DMS114 treated with DMSO at 0.1 percent for 48 hours (cell line): ENCODE results near the gene GPC6.

ENCODE experiments used
- DNase-seq: peaks from one replicate; lab custom pipeline; 2025; ENCODE audit not compliant: unreplicated experiment; lab: John Stamatoyannopoulos, UW

The GPC6 gene

GRCh38 chr13:93882086-93882651, 655.6 kb downstream of the GPC6 start:
- no peak for DNase-seq

- DNase-seq = no peak
Observed at GRCh38 chr13:93889430-93889951, 662.9 kb downstream of the GPC6 start.

DNA sequence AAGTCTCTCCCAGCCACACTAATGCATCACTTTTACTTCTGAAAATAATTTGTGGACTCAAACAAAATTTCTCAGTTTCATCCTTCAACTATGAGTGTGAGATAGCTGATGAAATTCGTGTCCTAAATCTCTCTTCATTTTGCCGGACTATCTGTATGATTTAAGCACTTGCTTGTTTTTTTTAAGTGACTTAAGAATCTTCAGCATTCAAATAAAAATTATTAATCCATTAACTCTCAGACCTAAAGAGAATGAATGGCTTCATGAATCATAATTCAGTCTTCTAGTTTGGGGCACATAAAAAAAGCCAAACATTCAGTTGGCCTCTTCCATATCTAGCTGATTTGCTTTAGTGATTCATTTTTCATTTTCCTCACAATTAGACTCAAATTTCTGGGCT, 673.4 kb downstream of the GPC6 start:
- no peak for DNase-seq

DNA sequence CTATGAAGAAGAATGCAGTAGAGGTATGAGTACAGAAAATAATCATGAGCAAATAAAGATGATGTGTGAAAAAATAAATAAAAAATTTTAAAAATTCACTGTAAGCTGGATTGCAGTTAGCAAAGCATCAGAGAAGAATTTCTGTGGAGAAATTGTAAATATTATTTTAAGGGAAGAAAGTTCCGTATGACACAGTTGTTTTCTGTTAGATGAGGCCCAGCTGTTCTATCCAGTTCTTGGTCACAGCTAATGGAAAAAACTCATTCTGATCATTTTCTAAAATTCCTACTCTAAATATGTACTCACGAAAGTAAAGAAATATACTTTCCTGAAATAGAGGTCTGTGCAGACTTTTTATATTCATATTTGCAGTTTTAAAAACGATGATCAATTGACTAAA, 674.1 kb downstream of the GPC6 start:
- DNase-seq = no peak

DNA sequence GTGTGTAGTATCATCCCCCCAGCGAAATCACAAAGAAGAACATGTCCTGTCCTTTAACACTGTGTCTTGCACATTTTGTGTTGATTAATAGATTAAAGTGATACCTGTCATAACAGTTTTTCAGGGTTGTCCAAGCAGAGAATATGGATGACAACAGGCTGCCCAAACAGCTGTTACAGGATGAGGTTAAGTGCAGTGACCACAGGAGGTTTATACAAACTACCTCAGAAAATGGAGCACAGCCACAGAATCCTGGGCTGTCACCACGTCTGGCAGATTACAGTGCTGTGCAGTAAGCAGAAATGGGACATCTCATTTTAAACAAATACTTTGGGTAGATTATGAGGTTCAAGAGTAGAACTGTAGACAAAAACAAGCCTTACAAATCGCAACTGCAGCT, 677.3 kb downstream of the GPC6 start:
- DNase-seq = no peak

- DNase-seq = no peak
Observed at GRCh38 chr13:93915269-93915809, 688.7 kb downstream of the GPC6 start.

GRCh38 chr13:93922063-93922855, 695.7 kb downstream of the GPC6 start:
- no peak for DNase-seq

GRCh38 chr13:93925990-93926389, 699.4 kb downstream of the GPC6 start:
- DNase-seq = no peak

GRCh38 chr13:93926425-93926824, 699.8 kb downstream of the GPC6 start:
- DNase-seq = no peak

- DNase-seq = no peak
Observed at GRCh38 chr13:93927431-93927830, 700.8 kb downstream of the GPC6 start.

GRCh38 chr13:93932901-93933300, 706.3 kb downstream of the GPC6 start:
- DNase-seq = no peak

DNA sequence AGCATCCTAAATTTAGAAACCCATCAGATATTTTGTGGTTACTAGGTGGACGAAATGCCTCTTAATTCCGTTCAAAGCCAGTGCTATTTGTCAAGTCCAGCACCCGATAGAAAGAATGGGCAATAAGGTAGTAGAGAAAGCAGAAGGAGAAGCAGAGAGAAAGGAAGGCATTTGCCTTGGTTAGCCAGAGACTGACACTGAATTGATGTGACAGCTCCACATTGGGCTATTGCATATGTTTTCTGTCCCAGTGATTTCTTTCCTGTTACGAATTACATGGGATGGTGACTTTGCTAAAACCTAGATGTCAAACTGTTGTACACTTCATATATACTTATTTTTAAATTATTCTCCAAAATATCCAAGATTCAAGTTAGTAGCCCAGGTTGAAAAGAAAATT, 710.3 kb downstream of the GPC6 start:
- no peak for DNase-seq

GRCh38 chr13:93941444-93941843, 714.8 kb downstream of the GPC6 start:
- no peak for DNase-seq

- no peak for DNase-seq
Observed at GRCh38 chr13:93942016-93942415, 715.4 kb downstream of the GPC6 start.

- DNase-seq = no peak
Observed at GRCh38 chr13:93945621-93946020, 719.0 kb downstream of the GPC6 start.

- no peak for DNase-seq
Observed at GRCh38 chr13:93946994-93947393, 720.4 kb downstream of the GPC6 start.

GRCh38 chr13:93947651-93948050, 721.0 kb downstream of the GPC6 start:
- DNase-seq = no peak

DNA sequence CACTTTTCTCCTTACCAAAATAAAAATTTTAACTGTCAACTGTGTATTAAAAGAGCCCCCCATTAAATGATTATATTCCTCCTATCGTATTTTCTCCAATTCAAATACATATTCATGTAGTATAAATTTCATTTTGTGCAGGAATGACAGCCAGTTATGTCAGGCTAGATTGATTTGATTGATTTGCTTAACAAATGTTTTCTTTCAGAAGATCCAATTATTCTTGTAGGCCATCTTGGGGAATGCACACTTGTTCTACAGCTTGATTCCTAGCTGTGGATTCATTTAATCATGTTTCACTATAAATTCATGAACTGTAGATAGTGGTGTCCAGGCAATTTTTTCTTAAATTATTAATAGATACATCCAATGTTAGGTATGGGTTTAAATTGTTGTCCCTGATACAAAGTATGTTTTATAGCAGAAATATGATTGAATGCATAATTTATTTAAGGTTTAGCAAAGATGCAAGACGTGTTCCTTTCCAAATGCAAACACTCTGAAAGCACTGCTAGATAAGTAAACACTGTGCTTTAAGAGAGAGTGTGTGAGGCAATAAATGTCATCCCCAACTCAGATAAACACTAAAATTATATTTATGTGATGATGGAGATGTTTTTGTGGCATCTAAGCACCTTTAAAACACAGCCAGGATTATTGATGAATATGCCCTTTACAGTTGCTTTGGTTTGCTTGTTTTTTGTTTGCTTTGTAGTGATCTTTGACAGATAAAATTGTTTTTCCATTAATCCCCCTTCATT, 721.7 kb downstream of the GPC6 start:
- no peak for DNase-seq

DNA sequence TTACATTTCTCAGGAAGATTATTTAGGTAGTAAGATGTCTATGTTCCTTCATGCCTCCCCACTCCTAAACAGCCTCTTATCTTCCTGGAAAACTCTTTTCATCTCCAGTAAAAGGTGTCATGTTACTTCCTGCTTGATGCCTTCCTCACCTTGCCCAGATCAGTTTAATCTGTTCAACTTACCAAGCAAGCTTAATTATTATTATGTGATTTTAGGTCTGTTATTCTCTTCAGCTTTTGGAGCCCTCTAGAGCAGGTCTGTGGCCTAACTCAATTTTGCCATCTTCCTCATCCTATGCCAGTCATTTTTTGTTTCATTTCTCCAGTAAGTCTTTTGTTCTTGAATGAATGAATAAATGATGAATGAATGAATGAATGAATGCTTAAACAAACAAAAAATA, 724.5 kb downstream of the GPC6 start:
- no peak for DNase-seq

GRCh38 chr13:93951951-93952350, 725.3 kb downstream of the GPC6 start:
- no peak for DNase-seq

DNA sequence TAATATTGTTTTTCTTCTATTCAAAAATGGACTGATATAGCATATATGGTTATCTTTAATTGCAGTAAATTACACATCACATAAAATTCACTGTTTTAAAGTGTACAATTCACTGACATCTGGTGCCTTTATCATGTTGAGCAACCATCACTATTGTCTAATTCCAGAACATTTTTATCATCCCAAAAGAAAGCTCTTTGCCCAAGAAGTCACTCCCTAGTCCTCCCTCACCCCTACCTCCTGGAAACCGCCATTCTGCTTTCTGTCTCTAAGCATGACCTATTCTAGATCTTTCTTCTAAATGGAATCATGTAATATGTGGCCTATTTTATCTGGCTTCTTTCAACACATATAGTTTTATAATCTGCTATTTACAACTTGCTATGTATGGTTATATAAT, 727.2 kb downstream of the GPC6 start:
- no peak for DNase-seq

DNA sequence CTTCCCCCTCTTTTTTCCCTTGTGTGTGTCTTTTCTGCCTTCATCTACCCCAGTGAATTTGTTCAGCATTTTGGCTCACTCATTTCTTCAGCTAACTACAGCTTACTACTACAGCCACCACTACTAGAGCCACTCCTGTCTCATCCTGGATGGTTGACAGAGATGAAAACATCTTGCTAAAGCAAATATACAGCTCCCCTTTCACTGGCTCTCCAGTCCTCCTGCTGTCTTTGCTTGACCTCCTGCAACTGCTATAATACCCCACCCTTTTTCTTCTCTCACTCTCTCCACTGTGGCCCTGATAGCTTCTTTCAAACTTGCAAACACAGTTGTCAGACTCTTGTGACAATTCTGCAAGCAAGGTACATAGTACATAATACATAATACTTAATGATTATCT, 729.3 kb downstream of the GPC6 start:
- no peak for DNase-seq
